Ovary (tissue), 9 donors: ENCODE measurements around the gene ATP2B2. TPM values are rescaled to one million over a fixed set of nuclear protein-coding genes. Genes with fewer than 3 reads are reported as not detected.

Experiments
- DNase-seq, 5 donors: peaks; one replicate each; pipeline ENCODE4 v3.0.0-alpha.2; 2019 to 2020
- H3K27ac ChIP-seq, 2 donors: fragments of 200-600 bp; one replicate each; pipeline versions ENCODE4 v1.5.1 to v1.8.0; 2019 to 2022
- H3K27me3 ChIP-seq: fragments of 200-600 bp; one replicate; pipeline ENCODE4 v1.8.0; 2022
- H3K36me3 ChIP-seq: fragments of 200-600 bp; sonication (generic); one replicate; pipeline ENCODE4 v1.5.1; 2019
- H3K4me1 ChIP-seq: one replicate; pipeline ENCODE4 v1.8.1; 2013; ENCODE audit warnings: mild to moderate bottlenecking, moderate library complexity; ENCODE audit not compliant: insufficient read depth
- H3K4me3 ChIP-seq: fragments of 200-600 bp; sonication (generic); one replicate; pipeline ENCODE4 v1.5.1; 2017
- H3K9me3 ChIP-seq, 2 donors: fragments of 200-600 bp in 1 of 2; sonication (generic) in 1 of 2; one replicate each; pipeline versions ENCODE4 v1.5.1 to v1.8.1; 2013 to 2019; ENCODE audit warnings: mild to moderate bottlenecking in 1 of 2, moderate library complexity in 1 of 2
- EP300 ChIP-seq: sonication (generic); formaldehyde crosslinking; IDR thresholded peaks from one replicate; pipeline ENCODE4 v1.6.1; 2017; ENCODE audit warnings: antibody characterized with exemption
- POLR2A ChIP-seq: fragments of 450-650 bp; IDR thresholded peaks from one replicate; pipeline ENCODE4 v1.6.1; 2017; ENCODE audit warnings: antibody characterized with exemption, mild to moderate bottlenecking, moderate library complexity
- WGBS, 3 donors: extraction: QIAGEN DNeasy Blood & Tissue Kit in 1 of 3; methylation state at CpG; one replicate each; pipeline versions ENCODE4 v1.1.5 to v1.1.7; 2013 to 2017; 5-methylcytosine and 5-hydroxymethylcytosine counted together
- intact Hi-C, 4 donors: fragments of 100-400 bp; cut with DNase I; formaldehyde crosslinking; loops; one replicate each; pipeline versions ENCODE4 v1.11.0 to v1.15.1; 2022 to 2023
- polyA plus RNA-seq, 2 donors: library from polyadenylated mRNA; stranded (reverse); fragments of 200-250 nt in 1 of 2; fragments of 350-450 nt in 1 of 2; fragmentation: Illumina TruSeq in 1 of 2; extraction: RNeasy Lipid Tissue Mini Kit (QIAGEN cat#74804) in 1 of 2; gene quantifications; one replicate each; pipeline ENCODE4 v1.2.3, GENCODE V29; 2013 to 2014
- total RNA-seq, 7 donors: library from RNA; depleted of rRNA in 2 of 7; stranded (reverse); fragments of >200 nt in 2 of 7; fragmentation: NEBNext Ultra II Directional in 3 of 7; extraction: Animal tissue kit (Norgen Biotek cat#: 25700) in 3 of 7; gene quantifications; one replicate each; pipeline versions ENCODE4 v1.1.0 to v1.2.4, GENCODE V29; 2016 to 2023
- TF ChIP-seq, protein P1 (sequence below), 3 donors: fragments of 450-650 bp in 2 of 3; fragments of 200-600 bp in 1 of 3; IDR thresholded peaks; one replicate each; pipeline versions ENCODE4 v1.5.1 to v1.8.0; 2016 to 2022; ENCODE audit warnings: antibody characterized with exemption in 3 of 3, mild to moderate bottlenecking in 1 of 3
- donor health status: DM: no; HTN: no; CAD: no; lungs with moderate emphysema.
- donor health status: DM: no; HTN: no; CAD: no.
- donor health status: Bipolar disorder and iron deficiency.
- donor health status: DM: yes; HTN: yes; CAD: no.
- donor health status: DM: no; HTN: no; CAD: no.
- donor health status: DM: yes; HTN: yes; CAD: no.

The ATP2B2 gene
- total and polyA plus RNA-seq, 9 donors: 0.05 to 11.6 (median 0.52) TPM; not detected in 2

DNA sequence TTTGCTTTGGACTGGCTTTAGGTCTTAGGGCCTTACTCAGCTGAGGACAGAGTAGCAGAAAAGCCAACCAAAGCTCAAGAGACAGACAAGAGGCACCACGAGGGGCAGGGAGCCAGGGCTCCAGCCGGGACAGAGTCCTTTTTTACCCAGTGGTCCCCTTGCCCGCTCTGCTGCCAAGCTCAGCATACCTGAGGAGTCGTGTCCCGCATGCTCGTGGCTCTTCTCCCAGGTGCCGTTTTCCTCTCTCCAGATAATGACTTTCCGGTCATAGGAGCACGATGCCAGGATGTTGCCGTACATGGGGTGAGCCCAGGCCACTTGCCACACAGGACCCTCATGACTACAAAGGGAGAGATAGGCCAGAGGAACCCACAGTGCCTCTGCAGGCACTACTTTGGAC is 193.0 kb downstream of the ATP2B2 start:
- intact Hi-C loops: no loop called here
- WGBS, 3 donors: 69 to 85% (median 74%) methylated on average over 10 of the region's 10 CpGs
- H3K9me3 ChIP-seq: no peaks in the 10 kb centered on the region
- no peaks in the 10 kb centered on the region for H3K36me3 ChIP-seq
- no peak for DNase-seq
- no peaks in the 10 kb centered on the region for H3K27me3 ChIP-seq
- no peaks in the 10 kb centered on the region for H3K4me1 ChIP-seq
- TF ChIP-seq, protein P1, sequence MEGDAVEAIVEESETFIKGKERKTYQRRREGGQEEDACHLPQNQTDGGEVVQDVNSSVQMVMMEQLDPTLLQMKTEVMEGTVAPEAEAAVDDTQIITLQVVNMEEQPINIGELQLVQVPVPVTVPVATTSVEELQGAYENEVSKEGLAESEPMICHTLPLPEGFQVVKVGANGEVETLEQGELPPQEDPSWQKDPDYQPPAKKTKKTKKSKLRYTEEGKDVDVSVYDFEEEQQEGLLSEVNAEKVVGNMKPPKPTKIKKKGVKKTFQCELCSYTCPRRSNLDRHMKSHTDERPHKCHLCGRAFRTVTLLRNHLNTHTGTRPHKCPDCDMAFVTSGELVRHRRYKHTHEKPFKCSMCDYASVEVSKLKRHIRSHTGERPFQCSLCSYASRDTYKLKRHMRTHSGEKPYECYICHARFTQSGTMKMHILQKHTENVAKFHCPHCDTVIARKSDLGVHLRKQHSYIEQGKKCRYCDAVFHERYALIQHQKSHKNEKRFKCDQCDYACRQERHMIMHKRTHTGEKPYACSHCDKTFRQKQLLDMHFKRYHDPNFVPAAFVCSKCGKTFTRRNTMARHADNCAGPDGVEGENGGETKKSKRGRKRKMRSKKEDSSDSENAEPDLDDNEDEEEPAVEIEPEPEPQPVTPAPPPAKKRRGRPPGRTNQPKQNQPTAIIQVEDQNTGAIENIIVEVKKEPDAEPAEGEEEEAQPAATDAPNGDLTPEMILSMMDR (IDR thresholded peaks at IDR 0.05): no peak
- TF ChIP-seq EP300 (no peak), POLR2A (no peak)
- H3K27ac ChIP-seq: no peak overlapping the region
- no peak overlapping the region for H3K4me3 ChIP-seq

DNA sequence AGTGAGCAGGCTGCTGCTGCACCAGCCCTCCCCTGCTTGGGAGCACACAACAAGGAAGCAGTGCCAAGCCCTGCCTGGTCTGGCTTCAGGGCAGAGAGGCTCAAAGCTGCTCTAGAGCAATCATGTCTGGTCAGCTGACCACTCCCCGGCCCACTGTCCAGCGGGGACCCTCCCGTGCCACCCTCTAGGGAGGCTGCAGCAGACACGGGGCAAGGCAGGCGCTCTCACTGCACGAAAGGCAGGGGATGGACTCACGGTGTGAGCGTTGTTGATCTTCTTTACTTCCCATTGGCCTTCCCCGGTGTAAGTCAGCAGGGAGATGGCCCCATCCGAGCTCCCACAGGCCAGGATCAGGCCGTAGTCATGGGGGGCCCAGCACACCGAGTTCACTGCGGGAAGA is 193.7 kb downstream of the ATP2B2 start:
- intact Hi-C loops: no loop called here
- H3K4me1 ChIP-seq: no peaks in the 10 kb centered on the region
- no peak overlapping the region for H3K4me3 ChIP-seq
- no peak for DNase-seq
- WGBS, 3 donors: 69 to 89% (median 80%) methylated on average over 13 of the region's 13 CpGs
- H3K9me3 ChIP-seq: no peaks in the 10 kb centered on the region
- H3K27me3 ChIP-seq: no peaks in the 10 kb centered on the region
- TF ChIP-seq, protein P1 (IDR thresholded peaks at IDR 0.05): no peak
- TF ChIP-seq POLR2A (no peak), EP300 (no peak)
- no peak overlapping the region for H3K27ac ChIP-seq
- no peaks in the 10 kb centered on the region for H3K36me3 ChIP-seq

DNA sequence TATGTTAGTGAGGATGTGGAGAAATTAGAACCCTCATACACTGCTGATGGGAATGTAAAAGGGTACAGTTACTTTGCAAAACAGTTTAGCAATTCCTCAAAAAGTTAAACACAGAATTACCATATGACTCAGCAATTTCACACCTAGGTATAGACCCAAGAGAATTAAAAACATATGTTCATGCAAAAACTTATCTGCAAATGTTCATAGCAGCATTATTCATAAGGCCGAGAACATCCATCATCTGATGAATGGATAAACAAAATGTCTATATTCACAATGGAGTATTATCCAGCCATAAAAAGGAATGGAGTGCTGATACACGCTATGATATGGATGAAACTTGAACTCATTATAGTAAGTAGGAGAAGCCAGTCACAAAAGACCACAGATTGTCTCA is 194.8 kb downstream of the ATP2B2 start:
- intact Hi-C loops: no loop called here
- TF ChIP-seq POLR2A (no peak), EP300 (no peak)
- TF ChIP-seq, protein P1 (IDR thresholded peaks at IDR 0.05): no peak
- Histone ChIP-seq H3K27me3 (no peaks in the 10 kb centered on the region), H3K9me3 (no peaks in the 10 kb centered on the region), H3K27ac (no peak overlapping the region), H3K36me3 (no peaks in the 10 kb centered on the region), H3K4me1 (no peaks in the 10 kb centered on the region), H3K4me3 (no peak overlapping the region)
- 89 to 94% (median 92%) methylated on average over 2 of the region's 2 CpGs for WGBS, 3 donors
- no peak for DNase-seq

DNA sequence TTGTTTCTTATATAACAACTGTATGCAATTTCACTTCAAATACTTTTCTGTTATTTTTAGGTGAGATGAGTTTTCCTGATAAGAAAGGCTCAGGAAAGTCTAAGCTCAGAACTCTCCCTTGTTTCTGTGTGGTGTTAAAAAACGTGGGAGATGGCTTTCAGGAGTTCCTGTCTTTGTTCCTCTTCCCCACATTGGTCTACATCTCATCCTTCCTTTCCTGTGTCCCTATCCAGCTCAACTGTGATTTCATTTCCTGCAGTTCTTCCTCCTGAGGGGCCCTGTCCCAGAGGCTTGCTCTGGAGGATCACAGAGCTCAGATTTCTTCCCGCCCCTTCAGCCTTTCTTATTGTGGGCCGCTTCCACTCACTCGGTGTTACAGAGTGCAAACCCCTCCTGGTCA is 195.7 kb downstream of the ATP2B2 start:
- Histone ChIP-seq H3K4me3 (no peak overlapping the region), H3K27me3 (no peaks in the 10 kb centered on the region), H3K36me3 (no peaks in the 10 kb centered on the region), H3K9me3 (no peaks in the 10 kb centered on the region), H3K4me1 (no peaks in the 10 kb centered on the region), H3K27ac (no peak overlapping the region)
- intact Hi-C loops: no loop called here
- no peak for TF ChIP-seq EP300
- TF ChIP-seq, protein P1 (IDR thresholded peaks at IDR 0.05): no peak
- TF ChIP-seq POLR2A: no peak
- no peak for DNase-seq
- WGBS, 3 donors: 54 to 57% (median 54%) methylated on average over 4 of the region's 4 CpGs

DNA sequence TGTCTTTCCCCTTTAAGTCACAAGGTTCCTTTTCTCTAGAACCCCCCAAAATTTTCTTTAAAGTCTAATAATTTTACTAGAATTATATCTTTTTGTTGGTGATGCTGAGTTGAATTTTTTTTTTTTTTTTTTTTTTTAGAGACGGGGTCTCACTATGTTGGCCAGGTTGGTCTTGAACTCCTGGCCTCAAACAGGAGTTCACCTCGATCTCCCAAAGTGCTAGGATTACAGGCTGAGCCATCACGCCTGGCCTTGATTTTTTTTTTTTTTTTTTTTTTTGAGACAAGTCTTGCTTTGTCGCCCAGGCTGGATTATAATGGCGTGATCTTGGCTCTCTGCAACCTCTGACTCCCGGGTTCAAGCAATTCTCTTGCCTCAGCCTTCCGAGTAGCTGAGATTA is 196.7 kb downstream of the ATP2B2 start:
- WGBS, 3 donors: 89 to 96% (median 89%) methylated on average over 7 of the region's 7 CpGs
- no peak overlapping the region for H3K27ac ChIP-seq
- DNase-seq: no peak
- no peaks in the 10 kb centered on the region for H3K4me1 ChIP-seq
- intact Hi-C loops: no loop called here
- H3K27me3 ChIP-seq: no peaks in the 10 kb centered on the region
- no peaks in the 10 kb centered on the region for H3K36me3 ChIP-seq
- TF ChIP-seq EP300 (no peak), POLR2A (no peak)
- TF ChIP-seq, protein P1 (IDR thresholded peaks at IDR 0.05): no peak
- no peak overlapping the region for H3K4me3 ChIP-seq
- no peaks in the 10 kb centered on the region for H3K9me3 ChIP-seq
